ENCODE results near the gene CZIB.
A peak's percentile ranks its signal among the peaks of the same experiment; 100 is the strongest.

CZIB gene

DNA sequence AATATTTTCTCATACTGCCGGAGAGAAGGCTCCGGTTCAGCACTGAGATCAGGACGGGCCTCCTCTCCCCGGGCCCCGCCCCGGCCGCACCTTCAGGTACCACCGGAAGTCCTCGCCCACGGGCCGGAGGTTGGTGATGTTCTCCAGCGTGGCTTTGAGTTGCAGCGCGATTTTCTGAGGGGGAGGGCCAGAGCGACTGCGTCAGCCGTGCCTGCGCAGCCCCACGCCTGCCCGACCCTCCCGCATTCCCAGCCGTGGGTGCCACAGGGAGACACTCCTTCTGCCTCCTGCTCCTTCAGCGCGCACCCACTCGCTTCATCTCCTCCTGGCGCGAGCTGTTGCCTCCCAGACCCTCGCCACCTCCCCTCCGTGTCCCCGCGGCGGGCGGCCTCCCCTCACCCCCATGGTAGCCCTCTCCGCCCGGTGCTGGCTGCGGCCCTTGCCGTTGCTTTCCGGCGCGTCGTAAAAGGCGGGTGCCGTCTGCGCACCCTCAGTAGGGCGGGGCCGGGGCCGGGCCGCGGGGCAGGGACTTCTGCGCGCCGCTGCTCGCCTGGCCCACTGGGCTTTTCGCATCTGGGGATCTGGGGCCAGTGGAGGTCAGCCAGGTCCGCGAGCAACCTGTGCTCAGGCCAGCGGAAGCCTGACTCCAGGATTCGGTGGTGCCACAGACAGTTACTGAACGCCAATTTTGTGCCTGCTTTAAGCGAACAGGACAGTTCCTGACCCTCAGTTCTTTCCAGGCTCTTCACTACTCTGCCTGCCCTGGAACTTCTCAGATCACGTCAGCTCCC lies at the start of gene CZIB:
Gene CZIB (minus strand): TSS at position 464 of the 791 bp plus-strand sequence. CDS start 59 bp downstream, at position 405.
- peak; percentile 70 for DNase-seq (ENCODE audit: low read depth, low spot score)

DNA sequence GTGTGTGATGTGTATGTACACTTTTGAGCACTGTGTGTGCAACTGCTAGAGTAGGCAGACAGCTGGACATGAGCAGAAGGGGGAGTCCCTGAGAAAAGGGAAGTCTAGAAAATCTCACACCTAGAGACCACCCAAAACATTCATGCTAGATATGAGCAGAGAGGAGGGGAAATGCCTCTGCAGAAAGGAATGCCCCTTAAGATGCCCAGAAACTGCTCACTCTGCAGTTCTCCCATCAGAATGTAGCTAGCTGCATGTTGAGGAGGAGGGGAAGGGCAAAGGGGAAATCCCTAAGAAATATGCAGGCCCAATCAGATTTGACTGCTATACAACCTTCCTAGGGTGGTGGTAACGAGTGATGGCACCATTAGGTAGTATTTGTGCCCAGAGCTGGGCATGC lies 49.7 kb upstream of the CZIB start:
- DNase-seq (ENCODE audit: low read depth, low spot score) = no peak

DNA sequence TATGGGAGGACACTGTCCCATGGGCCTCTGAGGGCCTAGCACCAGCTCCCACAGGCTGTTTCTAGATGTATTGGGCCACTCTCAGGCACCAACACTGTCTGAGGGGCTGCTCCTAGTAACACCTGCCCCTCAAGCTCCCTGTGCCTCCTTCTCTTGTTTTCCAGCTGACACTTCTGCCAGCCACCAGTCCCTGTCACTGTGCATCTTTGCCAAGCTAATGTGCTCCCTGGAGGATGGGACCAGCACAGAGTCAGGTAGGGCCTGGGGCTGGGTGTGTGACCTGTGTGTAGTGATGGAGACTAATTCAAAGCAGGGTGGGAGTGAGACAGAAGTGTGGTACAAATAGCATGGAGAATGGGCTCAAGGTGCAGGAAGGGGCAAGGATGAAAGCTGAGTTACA lies 47.3 kb upstream of the CZIB start:
- DNase-seq (ENCODE audit: low read depth, low spot score) = no peak

DNA sequence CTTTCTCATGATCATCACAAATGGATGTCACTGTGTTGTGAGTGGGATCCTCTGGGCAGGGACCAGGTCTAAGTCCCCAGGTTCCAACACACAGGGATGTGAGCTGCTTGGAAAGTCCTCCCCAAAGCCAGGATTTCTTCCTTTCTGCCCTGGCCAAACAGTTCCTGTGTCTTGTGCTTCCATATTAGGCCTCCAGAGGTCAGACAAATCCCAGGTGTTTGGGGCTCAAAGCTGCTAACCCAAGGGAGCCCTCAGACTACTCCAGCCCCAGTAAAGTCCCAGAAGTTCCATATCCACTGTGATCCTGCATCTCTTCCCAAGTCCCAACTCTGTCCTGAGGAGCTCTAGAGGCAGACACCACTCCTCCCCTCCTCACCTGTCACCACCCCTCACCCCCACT lies 45.6 kb upstream of the CZIB start:
- DNase-seq (ENCODE audit: low read depth, low spot score) = no peak

DNA sequence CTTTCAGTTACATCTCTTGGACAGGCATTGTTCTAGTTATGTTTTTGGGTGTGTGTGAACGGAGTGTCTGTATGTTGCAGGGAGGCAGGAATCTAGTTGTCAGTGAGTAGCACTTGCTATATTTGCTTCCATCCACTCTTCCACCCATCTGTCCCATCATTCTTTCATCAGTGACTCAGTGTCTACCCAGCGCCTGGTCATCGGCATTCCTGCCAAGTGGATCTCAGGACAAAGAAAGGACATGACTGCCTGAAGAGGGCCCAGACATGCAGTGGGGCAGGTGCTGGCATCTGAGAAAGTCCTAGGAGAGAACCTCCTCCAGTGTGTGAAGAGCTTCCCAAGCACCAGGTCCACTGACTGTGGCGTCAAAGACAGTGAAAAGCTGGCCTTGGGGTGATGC lies 45.1 kb upstream of the CZIB start:
- DNase-seq (ENCODE audit: low read depth, low spot score) = no peak

DNA sequence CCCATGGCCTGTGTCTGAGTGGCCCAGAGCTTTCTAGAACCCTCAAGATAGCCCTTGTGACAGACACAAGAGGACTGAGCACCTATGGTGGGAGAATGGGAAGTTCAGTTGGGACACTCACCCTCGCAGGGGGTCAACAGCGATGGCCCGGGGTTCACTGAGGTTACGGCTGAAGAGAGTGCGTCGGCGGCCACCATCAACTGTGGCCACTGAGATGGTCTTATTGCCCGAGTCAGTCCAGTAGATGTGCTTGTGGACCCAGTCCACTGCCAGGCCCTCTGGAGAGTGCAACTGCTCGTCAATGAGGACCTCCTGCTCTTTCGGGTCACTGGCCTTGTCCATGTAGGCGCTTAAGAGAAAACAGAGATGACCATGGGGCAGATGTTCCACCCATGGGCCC lies 43.6 kb upstream of the CZIB start:
- no peak for DNase-seq (ENCODE audit: low read depth, low spot score)

DNA sequence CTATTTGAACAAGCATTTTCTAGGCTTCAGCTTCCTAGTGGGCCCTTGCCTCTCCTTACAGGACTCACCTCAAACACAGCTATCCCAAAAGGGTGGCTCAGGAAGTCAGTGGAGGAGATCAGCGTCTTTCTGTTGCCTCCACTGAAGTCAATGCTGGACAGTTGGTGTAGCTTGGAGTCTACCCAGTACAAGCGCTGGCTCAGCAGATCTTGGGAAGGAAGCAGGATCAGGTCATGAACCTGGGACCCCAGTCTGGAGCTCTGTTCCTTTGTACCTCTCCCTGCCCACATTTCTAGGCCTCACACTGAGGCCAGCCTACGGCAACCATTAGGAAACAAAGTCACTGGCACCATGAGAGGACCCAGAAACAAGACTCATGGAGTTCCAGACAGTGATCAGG lies 41.6 kb upstream of the CZIB start:
- DNase-seq (ENCODE audit: low read depth, low spot score) = no peak

DNA sequence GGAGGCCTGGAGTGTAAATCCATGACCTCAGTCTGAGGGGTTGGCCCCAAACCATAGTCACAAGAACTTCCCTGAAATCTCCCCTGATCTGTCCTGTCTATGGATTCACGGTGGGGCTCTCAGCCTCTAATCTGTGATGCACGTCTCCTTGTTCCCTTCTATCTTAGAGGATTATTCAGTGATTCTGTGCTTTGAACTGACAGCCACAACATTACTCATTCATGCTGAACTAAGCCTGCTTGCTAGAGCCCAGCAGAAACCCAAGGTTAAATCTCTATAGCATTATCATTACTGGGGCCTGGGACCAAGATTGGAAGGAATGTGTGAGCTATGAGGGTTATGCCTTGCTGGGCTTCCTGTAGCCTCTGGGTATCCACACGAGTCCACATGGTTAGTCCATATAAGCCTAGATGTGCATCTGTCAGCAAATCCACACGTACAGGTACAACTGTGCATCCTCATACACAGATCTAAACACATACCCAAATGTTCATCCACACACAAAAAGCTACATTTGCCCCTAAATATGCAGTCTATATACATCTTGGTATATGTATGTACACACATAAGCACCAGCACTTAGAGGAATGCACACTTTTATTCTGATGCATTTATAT lies 40.3 kb upstream of the CZIB start:
- no peak for DNase-seq (ENCODE audit: low read depth, low spot score)

DNA sequence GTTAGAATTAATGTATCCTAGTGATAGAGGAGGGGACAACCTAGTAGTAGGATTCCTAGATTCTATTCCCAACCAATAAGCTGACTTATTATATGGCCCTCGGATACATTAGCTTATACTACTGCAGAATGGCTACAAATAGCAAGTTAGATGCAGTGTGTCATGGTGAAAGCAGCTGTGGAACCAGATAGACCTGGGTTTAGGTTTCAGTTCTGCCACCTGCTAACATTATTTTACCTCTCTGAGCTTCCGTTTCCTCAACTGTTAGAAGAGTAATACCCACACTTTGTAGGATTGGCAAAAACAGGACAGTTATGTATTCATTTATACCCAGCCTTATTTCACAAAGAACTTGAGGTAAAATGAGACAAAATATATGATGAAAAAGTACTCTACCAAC lies 39.5 kb upstream of the CZIB start:
- no peak for DNase-seq (ENCODE audit: low read depth, low spot score)

DNA sequence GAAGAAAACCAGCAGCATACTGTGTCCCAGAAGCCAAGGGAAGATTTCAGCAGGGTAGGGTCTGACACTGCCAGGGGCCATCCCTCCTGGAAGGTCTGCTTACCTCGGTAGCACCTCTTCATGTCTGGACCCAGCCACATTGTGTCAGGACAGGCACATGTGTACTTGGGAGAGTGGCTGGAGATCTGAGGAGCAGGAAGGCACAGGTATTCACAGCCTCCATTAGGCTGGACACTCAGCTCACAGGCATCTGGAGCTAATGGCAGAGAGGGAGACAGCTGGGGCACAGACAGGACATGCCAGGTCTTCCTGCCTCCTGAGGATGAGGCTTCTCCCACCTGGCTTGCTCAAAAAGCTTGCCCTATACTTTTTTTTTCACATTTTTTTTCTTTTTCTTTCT lies 37.8 kb upstream of the CZIB start:
- DNase-seq (ENCODE audit: low read depth, low spot score) = no peak

DNA sequence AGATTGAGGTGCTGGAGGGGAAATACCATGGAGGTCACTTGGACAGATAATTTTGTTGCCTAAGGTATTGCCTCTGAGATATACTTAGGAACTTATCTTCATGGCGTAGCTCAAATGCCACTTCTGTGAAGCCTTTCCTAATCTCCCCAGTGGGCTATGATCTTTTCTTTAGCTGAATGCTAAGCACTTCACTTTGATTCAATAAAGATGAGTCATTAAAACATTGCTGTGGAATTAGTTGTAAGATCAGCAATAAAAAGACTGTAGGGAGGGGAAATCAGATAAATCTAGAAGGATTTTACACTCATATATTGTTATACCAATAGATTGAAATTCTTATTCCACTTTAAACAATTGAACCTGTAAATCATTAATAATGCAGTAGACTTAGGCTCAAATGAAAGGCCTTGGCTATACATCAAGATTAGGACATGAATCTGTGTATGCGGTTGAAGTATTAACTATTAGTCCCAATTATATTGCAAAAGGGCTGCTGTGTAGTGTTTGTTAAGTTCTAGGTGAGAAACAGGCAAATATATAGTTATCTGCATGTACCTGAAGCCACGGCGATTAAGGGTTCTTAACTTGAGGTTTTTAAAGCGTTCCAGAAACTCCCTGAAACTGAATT lies 37.1 kb upstream of the CZIB start:
- DNase-seq (ENCODE audit: low read depth, low spot score) = no peak

DNA sequence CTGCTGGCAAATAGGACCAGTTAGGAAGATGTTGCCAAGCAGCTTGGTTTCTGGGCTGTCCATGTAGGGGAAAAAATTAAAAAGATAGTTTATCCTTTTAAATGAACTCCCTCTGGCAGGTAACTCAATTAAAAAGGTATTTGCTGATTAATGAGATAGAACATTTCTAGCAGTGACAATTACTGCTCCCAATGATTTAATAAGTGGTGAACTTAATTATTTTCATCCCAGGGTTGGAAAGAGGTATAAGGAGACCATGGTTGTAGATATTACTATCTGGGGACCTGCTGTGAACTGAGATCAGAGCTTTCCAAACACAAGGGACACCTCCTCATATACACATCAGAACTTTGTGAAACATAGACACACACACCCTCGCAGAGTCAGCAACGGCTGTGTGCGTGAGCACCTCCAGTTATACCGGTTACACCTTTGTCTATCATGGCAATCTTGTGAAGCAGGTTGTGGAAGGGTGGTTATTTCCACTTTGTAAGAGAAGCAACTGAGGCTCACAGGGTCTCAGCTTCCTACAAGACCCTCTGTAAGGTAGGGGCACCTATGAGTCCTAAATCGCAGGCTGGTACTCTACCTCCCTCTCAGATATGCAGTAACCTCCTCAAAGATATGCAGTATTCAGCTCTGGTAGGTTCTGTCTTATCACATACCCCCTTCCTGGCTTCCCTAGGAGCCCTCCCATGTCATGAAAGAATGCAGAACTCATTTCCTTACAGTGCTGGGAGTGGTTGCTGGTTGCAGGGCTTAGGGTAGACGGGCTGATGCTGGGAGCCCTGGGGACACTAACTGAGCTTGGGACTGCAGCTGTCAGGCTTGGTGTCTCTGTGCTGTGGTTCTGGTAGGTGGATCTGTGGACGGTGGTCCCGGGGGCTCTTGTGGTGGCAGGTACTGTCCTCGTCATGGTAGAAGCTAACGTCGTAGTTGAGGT lies 36.3 kb upstream of the CZIB start:
- no peak for DNase-seq (ENCODE audit: low read depth, low spot score)

DNA sequence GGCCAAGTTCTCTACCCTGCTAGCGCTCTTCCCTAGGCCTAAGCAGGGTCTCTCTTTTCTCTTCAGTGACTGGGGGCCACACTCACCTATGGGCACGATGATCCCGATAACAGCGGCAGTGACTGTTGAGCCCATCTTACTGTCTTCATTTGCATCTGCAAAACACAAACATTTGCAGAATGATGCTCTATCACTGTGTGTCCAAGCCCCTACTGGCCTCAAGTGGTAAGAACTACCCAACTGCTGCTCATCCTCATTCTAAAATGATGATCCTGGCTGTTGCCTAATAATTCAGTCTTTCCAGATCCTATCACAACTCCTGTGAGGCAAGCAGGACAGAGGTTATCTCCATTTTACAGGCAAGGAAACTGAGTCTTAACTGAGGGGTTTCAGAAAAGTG lies 34.6 kb upstream of the CZIB start:
- no peak for DNase-seq (ENCODE audit: low read depth, low spot score)

DNA sequence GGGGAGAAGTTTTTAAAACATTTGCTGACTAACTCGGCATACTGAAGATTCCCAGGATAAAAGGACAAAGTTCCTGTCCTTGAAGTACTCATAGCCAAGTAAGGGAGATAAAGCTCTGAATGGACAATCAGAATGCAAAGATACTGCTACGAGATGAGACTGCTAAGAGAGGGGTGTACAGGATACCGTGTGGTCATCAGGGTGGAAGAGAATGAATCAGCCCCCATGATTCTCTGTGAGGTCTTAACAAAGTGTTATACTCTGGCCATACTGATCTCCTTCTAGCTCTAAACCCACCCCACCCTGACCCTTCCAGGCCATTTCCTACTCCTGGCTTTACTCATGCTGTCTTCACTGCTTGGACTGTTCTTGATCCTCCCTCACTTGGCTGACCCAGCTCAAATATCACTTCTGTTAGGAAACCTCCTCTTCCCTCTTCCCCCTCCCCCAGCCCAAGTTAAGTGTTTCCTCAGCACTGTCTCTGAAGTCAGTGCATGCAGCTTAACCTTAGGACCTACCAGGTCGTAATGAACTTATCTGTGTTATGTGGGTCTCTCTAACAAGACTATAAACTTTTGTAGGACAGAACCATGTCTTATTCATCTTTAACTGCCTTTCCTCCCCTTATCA lies 33.7 kb upstream of the CZIB start:
- no peak for DNase-seq (ENCODE audit: low read depth, low spot score)

DNA sequence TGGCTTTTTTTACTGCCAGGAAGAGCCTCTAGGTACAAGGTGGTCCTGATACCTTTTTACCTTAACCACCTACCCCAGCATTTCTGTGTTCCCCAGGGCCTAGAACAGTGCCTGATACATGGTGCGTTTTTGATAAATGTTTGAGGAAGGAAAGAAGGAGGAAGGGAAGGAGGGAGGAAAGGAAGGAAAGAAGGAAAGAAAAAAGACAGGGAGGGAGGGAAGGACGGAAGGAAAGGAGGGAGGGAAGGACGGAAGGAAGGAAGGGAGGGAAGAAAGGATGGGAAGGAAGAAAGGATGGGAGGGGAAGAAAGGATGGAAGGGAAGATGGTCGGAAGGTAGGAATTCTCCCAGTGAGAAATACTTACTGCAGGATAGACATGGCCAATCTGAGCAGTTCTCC lies 29.9 kb upstream of the CZIB start:
- DNase-seq (ENCODE audit: low read depth, low spot score) = no peak

DNA sequence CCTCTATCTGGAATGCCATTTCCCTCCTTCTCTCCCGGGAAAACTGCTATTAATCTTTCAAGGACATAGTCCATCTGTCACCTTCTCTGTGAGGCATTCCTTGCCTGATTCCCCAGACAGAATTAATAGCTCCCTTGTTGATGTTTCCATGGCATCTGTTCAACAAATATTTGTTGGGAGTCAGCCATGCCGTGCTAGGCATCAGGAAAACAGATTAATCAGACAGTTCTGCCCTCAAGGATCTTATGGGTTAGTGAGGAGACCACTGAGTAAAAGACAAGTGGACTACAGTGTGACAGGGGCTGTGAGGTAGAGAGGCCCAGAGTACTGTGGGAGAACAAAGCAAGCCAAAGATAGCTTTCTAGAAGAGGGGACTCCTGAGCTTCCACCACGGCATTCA lies 29.3 kb upstream of the CZIB start:
- no peak for DNase-seq (ENCODE audit: low read depth, low spot score)

DNA sequence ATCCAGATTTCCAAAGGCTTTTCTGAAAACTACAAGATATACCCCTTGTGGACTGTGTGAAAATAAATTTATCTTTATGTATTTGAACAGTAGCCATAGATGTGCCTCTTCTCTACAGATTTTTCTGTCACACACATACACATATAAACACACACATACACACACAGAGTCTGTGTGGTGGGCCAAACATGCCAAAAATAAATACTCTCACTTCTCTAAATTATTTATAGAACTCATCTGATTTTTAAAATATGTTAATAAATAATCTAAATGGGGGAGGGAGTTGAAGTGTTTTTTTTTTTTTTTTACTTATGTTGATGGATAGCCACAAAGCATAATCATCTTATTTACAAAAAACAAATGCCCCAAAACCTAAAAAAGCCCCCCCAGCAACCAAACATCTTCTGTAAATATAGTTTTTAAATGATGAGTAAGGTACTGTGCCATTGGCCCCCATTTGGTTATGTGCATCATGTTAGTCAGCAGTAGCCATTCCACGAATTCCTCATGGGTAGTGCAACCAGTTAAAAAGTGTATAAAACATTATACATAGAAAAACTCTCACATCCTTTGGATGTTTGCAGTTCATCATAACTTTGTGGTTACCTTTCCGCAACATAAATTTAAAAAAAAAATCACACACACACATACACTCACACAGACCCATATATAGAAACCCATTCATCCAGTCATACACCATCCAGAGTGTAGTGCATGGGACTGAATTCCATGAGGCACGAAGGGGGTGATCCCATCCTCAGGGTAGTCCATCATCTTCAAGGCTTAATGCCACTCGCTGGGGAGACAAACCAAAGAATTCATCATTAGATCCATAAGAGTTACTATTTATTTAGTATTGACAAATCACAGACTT lies 26.1 kb upstream of the CZIB start:
- no peak for DNase-seq (ENCODE audit: low read depth, low spot score)

DNA sequence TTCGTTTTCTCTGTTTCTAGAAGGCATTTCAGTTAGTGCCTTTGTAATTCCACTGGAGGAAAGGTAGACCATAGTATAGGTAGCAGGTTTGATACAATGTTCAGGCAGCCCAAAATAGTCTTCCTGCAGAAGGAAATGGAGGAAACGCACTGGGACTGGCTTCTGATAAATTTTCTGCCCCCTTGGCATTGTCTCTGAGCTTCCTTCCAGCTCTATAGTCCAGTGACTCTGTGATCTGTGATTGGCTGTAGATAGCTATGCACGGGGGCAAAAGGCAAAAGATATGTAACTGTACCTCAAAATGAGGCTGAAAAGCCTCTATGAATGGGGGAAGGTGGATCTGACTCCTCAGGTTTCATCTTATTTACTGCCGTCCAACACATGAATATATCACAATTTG lies 23.7 kb upstream of the CZIB start:
- DNase-seq (ENCODE audit: low read depth, low spot score) = no peak

DNA sequence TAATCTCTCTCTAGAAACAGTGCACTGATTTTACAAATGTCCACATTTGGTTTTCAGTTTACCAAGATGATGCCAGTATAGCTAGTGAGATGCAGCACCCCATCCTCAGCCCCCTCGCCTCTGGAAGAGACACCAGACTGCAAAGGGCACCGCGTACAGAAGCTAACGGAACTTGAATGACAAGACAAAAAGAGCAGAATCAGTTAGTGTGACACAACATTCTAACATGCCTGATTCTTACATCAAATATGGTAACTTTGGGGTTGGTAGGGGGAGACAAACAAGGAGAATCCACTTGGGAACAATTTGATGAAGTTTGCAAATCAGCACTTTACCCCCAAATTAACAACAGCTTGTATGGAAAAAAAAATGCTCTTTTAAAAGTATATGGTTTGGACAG lies 21.9 kb upstream of the CZIB start:
- no peak for DNase-seq (ENCODE audit: low read depth, low spot score)

DNA sequence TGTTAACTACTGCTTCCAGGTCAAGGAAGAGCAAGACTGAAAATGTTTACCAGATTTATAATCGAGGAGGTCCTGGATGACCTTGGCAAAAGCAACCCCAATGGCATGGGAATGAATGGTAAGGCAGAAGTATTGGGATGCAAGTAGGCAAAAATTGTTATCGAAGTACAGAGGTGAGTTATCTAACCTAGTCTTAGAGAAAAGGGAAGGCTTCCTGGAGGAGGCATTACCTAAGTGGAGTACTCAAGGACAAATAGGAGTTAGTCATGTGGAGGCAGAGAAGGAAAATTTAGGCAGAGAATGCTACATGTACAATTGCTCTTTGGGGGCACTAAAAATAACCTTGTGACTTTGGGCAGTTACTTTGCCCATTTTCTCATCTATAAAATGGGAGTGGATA lies 21.4 kb upstream of the CZIB start:
- no peak for DNase-seq (ENCODE audit: low read depth, low spot score)

Measured in smooth muscle cell of the brain vasculature (primary cell).